Stimulated activated naive CD8-positive, alpha-beta T cell treated with anti-CD3 and anti-CD28 coated beads, Interleukin-15, amount 100 ng/mL, for 72 hours (primary cell): ENCODE results near the gene TSPAN14.
A peak's percentile ranks its signal among the peaks of the same experiment; 100 is the strongest.
"Not testable (repeated sequence)": the region's sequence is repeated elsewhere in the genome, so short reads cannot be mapped to it uniquely, and the experiment has no call there.

Source experiments
- ATAC-seq: fragments of 150-1000 bp; cut with Tn5 transposase; 2 replicates; pipeline ENCODE4 v1.10.0; 2021; ENCODE audit warnings: mild to moderate bottlenecking, moderate library complexity
- DNase-seq, 2 donors: peaks; one replicate each; pipeline ENCODE4 v3.0.0; 2021 to 2022
- H3K27ac Mint-ChIP-seq, 2 donors: one replicate each; pipeline ENCODE4 v1.8.0; 2022; ENCODE audit warnings: mild to moderate bottlenecking in 2 of 2, mixed read lengths in 2 of 2, moderate library complexity in 2 of 2
- H3K27me3 Mint-ChIP-seq: one replicate; pipeline ENCODE4 v1.8.0; 2022; ENCODE audit warnings: mixed read lengths
- H3K4me1 Mint-ChIP-seq: one replicate; pipeline ENCODE4 v1.8.0; 2022; ENCODE audit warnings: mild to moderate bottlenecking, mixed read lengths
- H3K4me3 Mint-ChIP-seq, 2 donors: one replicate each; pipeline ENCODE4 v1.8.0; 2022; ENCODE audit warnings: mild to moderate bottlenecking in 2 of 2, mixed read lengths in 2 of 2, moderate library complexity in 1 of 2
- H3K9me3 Mint-ChIP-seq, 2 donors: one replicate each; pipeline ENCODE4 v1.8.0; 2022; ENCODE audit warnings: mixed read lengths in 2 of 2

Gene TSPAN14

GRCh38 chr10:80524190-80524909 lies 70.2 kb downstream of the TSPAN14 start:
- H3K4me1 Mint-ChIP-seq: peaks cover 90% of the 10 kb centered on the region
- ATAC-seq (peak; percentile 21), DNase-seq (no peak)
- no peaks in the 10 kb centered on the region for H3K27me3 Mint-ChIP-seq
- H3K9me3 Mint-ChIP-seq: no peaks in the 10 kb centered on the region
- H3K27ac Mint-ChIP-seq: peak overlapping the region; percentile 66 to 83
- H3K4me3 Mint-ChIP-seq: no peak overlapping the region

GRCh38 chr10:80526218-80526617 lies 72.1 kb downstream of the TSPAN14 start:
- peak overlapping the region; percentile 53 to 81 for H3K27ac Mint-ChIP-seq
- peaks cover 91% of the 10 kb centered on the region for H3K4me1 Mint-ChIP-seq
- H3K27me3 Mint-ChIP-seq: no peaks in the 10 kb centered on the region
- H3K4me3 Mint-ChIP-seq: peak overlapping the region; percentile 32 to 60
- ATAC-seq (no peak), DNase-seq (no peak)
- H3K9me3 Mint-ChIP-seq: no peaks in the 10 kb centered on the region

- Mint-ChIP-seq H3K9me3 (no peaks in the 10 kb centered on the region), H3K4me1 (peaks cover 96% of the 10 kb centered on the region), H3K27ac (peak overlapping the region; percentile 53 to 81), H3K4me3 (peak overlapping the region; percentile 32 to 60), H3K27me3 (no peaks in the 10 kb centered on the region)
- ATAC-seq (no peak), DNase-seq (no peak)
These were observed 72.6 kb downstream of the TSPAN14 start for GRCh38 chr10:80526742-80527141.

GRCh38 chr10:80528185-80528700 lies 74.1 kb downstream of the TSPAN14 start:
- Mint-ChIP-seq H3K9me3 (no peaks in the 10 kb centered on the region), H3K4me1 (peaks cover 96% of the 10 kb centered on the region), H3K27ac (peak overlapping the region; percentile 33 to 72), H3K27me3 (no peaks in the 10 kb centered on the region), H3K4me3 (peak overlapping the region; percentile 5 to 32)
- DNase-seq (no peak), ATAC-seq (no peak)

- Mint-ChIP-seq H3K27ac (peak overlapping the region; percentile 45 to 90), H3K4me3 (peak overlapping the region; percentile 26 to 74), H3K9me3 (no peaks in the 10 kb centered on the region), H3K4me1 (peaks cover 89% of the 10 kb centered on the region), H3K27me3 (no peaks in the 10 kb centered on the region)
- ATAC-seq: no peak
- DNase-seq: no peak
These were observed 74.8 kb downstream of the TSPAN14 start for GRCh38 chr10:80528901-80529300.

- H3K9me3 Mint-ChIP-seq: no peaks in the 10 kb centered on the region
- ATAC-seq: peak; percentile 70
- DNase-seq: peak in 1 of 2 donors; percentile 35
- peak overlapping the region; percentile 71 to 74 for H3K4me3 Mint-ChIP-seq
- peaks cover 82% of the 10 kb centered on the region for H3K4me1 Mint-ChIP-seq
- H3K27me3 Mint-ChIP-seq: no peaks in the 10 kb centered on the region
- peak overlapping the region; percentile 45 to 90 for H3K27ac Mint-ChIP-seq
These were observed 75.5 kb downstream of the TSPAN14 start for GRCh38 chr10:80529604-80530003.

- Mint-ChIP-seq H3K27ac (peak overlapping the region; percentile 45 to 90), H3K4me1 (peaks cover 76% of the 10 kb centered on the region), H3K4me3 (peak overlapping the region; percentile 71 to 74), H3K27me3 (no peaks in the 10 kb centered on the region), H3K9me3 (no peaks in the 10 kb centered on the region)
- ATAC-seq: peak; percentile 90
- peak; percentile 41 to 63 for DNase-seq
These were observed 76.1 kb downstream of the TSPAN14 start for GRCh38 chr10:80530251-80530650.

GRCh38 chr10:80530816-80531215 lies 76.7 kb downstream of the TSPAN14 start:
- H3K27me3 Mint-ChIP-seq: no peaks in the 10 kb centered on the region
- peak overlapping the region; percentile 29 to 57 for H3K4me3 Mint-ChIP-seq
- H3K27ac Mint-ChIP-seq: peak overlapping the region in 1 of 2 donors; percentile 58
- no peak for DNase-seq
- peaks cover 75% of the 10 kb centered on the region for H3K4me1 Mint-ChIP-seq
- H3K9me3 Mint-ChIP-seq: no peaks in the 10 kb centered on the region
- no peak for ATAC-seq

- H3K4me3 Mint-ChIP-seq: peak overlapping the region in 1 of 2 donors; percentile 64
- no peak for DNase-seq
- H3K4me1 Mint-ChIP-seq: peaks cover 75% of the 10 kb centered on the region
- H3K27ac Mint-ChIP-seq: peak overlapping the region in 1 of 2 donors; percentile 33
- H3K27me3 Mint-ChIP-seq: no peaks in the 10 kb centered on the region
- no peak for ATAC-seq
- no peaks in the 10 kb centered on the region for H3K9me3 Mint-ChIP-seq
These were observed 78.5 kb downstream of the TSPAN14 start for GRCh38 chr10:80532571-80532970.

GRCh38 chr10:80534059-80534458 lies 79.9 kb downstream of the TSPAN14 start:
- not testable (repeated sequence) for H3K27ac Mint-ChIP-seq, ATAC-seq, H3K4me3 Mint-ChIP-seq, H3K27me3 Mint-ChIP-seq, H3K9me3 Mint-ChIP-seq, DNase-seq
- peaks cover 68% of the 10 kb centered on the region for H3K4me1 Mint-ChIP-seq

- not testable (repeated sequence) for ATAC-seq, H3K27ac Mint-ChIP-seq, H3K4me3 Mint-ChIP-seq, H3K9me3 Mint-ChIP-seq, H3K27me3 Mint-ChIP-seq, DNase-seq
- H3K4me1 Mint-ChIP-seq: peaks cover 64% of the 10 kb centered on the region
These were observed 80.5 kb downstream of the TSPAN14 start for GRCh38 chr10:80534646-80535045.

- peak; percentile 76 to 86 for DNase-seq
- peak overlapping the region; percentile 96 to 97 for H3K4me3 Mint-ChIP-seq
- peak overlapping the region; percentile 99 to 100 for H3K27ac Mint-ChIP-seq
- ATAC-seq: peak; percentile 92
- H3K9me3 Mint-ChIP-seq: no peaks in the 10 kb centered on the region
- no peaks in the 10 kb centered on the region for H3K27me3 Mint-ChIP-seq
- peaks cover 62% of the 10 kb centered on the region for H3K4me1 Mint-ChIP-seq
These were observed 81.7 kb downstream of the TSPAN14 start for GRCh38 chr10:80535671-80536360.

GRCh38 chr10:80536361-80536835 lies 82.3 kb downstream of the TSPAN14 start:
- Mint-ChIP-seq H3K27ac (peak overlapping the region; percentile 99 to 100), H3K4me3 (peak overlapping the region; percentile 96 to 97), H3K27me3 (no peaks in the 10 kb centered on the region), H3K4me1 (peaks cover 62% of the 10 kb centered on the region), H3K9me3 (no peaks in the 10 kb centered on the region)
- DNase-seq: no peak
- ATAC-seq: peak; percentile 25

GRCh38 chr10:80537086-80537735 lies 83.1 kb downstream of the TSPAN14 start:
- DNase-seq: no peak
- Mint-ChIP-seq H3K27ac (peak overlapping the region in 1 of 2 donors; percentile 99), H3K27me3 (no peaks in the 10 kb centered on the region), H3K9me3 (no peaks in the 10 kb centered on the region), H3K4me1 (peaks cover 57% of the 10 kb centered on the region), H3K4me3 (peak overlapping the region; percentile 96 to 97)
- ATAC-seq: no peak

- Mint-ChIP-seq H3K27me3 (no peaks in the 10 kb centered on the region), H3K4me1 (peaks cover 50% of the 10 kb centered on the region), H3K27ac (peak within 1 kb of the TSS in 1 of 2 donors; percentile 99), H3K4me3 (peak within 1 kb of the TSS; percentile 96 to 97), H3K9me3 (no peaks in the 10 kb centered on the region)
- ATAC-seq (no peak), DNase-seq (no peak)
These were observed 83.8 kb downstream of the TSPAN14 start, which contains the start of gene SH2D4B for GRCh38 chr10:80537736-80538480. TSS of gene SH2D4B (plus strand) at chr10:80537902. CDS start at chr10:80538332, 430 bp downstream.
